Endodermal cell (in vitro differentiated cells): Measurements from ENCODE around the gene IFNL3. TPM values are rescaled to one million over a fixed set of nuclear protein-coding genes. Genes with fewer than 3 reads are reported as not detected.

ENCODE experiments used
- DNase-seq: peaks from one replicate; pipeline ENCODE4 v3.0.0-alpha.2; 2017
- H3K27ac ChIP-seq: 2 replicates; pipeline ENCODE4 v1.5.1; 2013; ENCODE audit warnings: mild to moderate bottlenecking, low read depth, low read length, moderate library complexity
- H3K27me3 ChIP-seq: 2 replicates; pipeline ENCODE4 v1.6.1; 2013; ENCODE audit warnings: mild to moderate bottlenecking, low read length, moderate library complexity; ENCODE audit not compliant: insufficient read depth, control insufficient read depth, poor library complexity, severe bottlenecking
- H3K36me3 ChIP-seq: 2 replicates; pipeline ENCODE4 v1.7.0; 2013; ENCODE audit warnings: mild to moderate bottlenecking, low read length, moderate library complexity; ENCODE audit not compliant: control insufficient read depth, insufficient read depth
- H3K4me1 ChIP-seq: one replicate; pipeline ENCODE4 v1.7.0; 2013; ENCODE audit warnings: low read length; ENCODE audit not compliant: control insufficient read depth, insufficient read depth
- H3K4me3 ChIP-seq: 2 replicates; pipeline ENCODE4 v1.5.1; 2013; ENCODE audit warnings: mild to moderate bottlenecking, low read length, moderate library complexity
- H3K9ac ChIP-seq: 2 replicates; pipeline ENCODE4 v1.6.1; 2013; ENCODE audit warnings: mild to moderate bottlenecking, low read length, moderate library complexity; ENCODE audit not compliant: poor library complexity, severe bottlenecking; ENCODE audit errors: extremely low read depth
- H3K9me3 ChIP-seq: 2 replicates; pipeline ENCODE4 v1.6.1; 2013; ENCODE audit warnings: mild to moderate bottlenecking, low read length, moderate library complexity; ENCODE audit not compliant: control insufficient read depth
- H3K27ac Mint-ChIP-seq: 2 replicates; pipeline ENCODE4 v1.8.0; 2020; ENCODE audit warnings: mixed read lengths
- H3K27me3 Mint-ChIP-seq: 2 replicates; pipeline ENCODE4 v1.8.0; 2021; ENCODE audit warnings: mild to moderate bottlenecking, mixed read lengths; ENCODE audit not compliant: insufficient read depth
- H3K36me3 Mint-ChIP-seq: 2 replicates; pipeline ENCODE4 v1.8.0; 2020; ENCODE audit warnings: low read depth, mixed read lengths
- H3K4me1 Mint-ChIP-seq: 2 replicates; pipeline ENCODE4 v1.8.0; 2020; ENCODE audit warnings: mixed read lengths
- H3K4me3 Mint-ChIP-seq: 2 replicates; pipeline ENCODE4 v1.8.0; 2020; ENCODE audit warnings: mild to moderate bottlenecking, moderate library complexity, mixed read lengths
- H3K9me3 Mint-ChIP-seq: 2 replicates; pipeline ENCODE4 v1.8.0; 2020; ENCODE audit warnings: mild to moderate bottlenecking, mixed read lengths
- CTCF ChIP-seq: fragments of 200-600 bp; sonication (generic); conservative IDR thresholded peaks from 2 replicates; pipeline ENCODE4 v1.5.0; 2021; ENCODE audit warnings: antibody characterized with exemption, mild to moderate bottlenecking
- WGBS, 2 experiments: methylation state at CpG; one replicate each; pipeline versions ENCODE4 v1.1.5 to v1.1.7; 2013; ENCODE audit warnings: missing lambda C conversion rate in 2 of 2, mixed read lengths in 1 of 2; ENCODE audit not compliant: insufficient coverage in 1 of 2, insufficient read length in 1 of 2; 5-methylcytosine and 5-hydroxymethylcytosine counted together
- total RNA-seq, 2 donors: library from RNA; stranded (reverse); fragmentation: NEBNext Ultra II Directional in 1 of 2; extraction: Animal tissue kit (Norgen Biotek cat#: 25700) in 1 of 2; gene quantifications; 2 replicates in 1 of 2; 3 replicates in 1 of 2; pipeline ENCODE4 v1.2.1, GENCODE V29; 2021

Gene IFNL3
- total RNA-seq, 2 donors from 2014 or later, result not detected

- H3K4me3 Mint-ChIP-seq, result no peak overlapping the region
- DNase-seq, result no peak
- Histone ChIP-seq H3K27ac (no peak overlapping the region), H3K36me3 (no peaks in the 10 kb centered on the region), H3K4me3 (no peak overlapping the region), H3K9me3 (no peaks in the 10 kb centered on the region), H3K9ac (no peak overlapping the region), H3K4me1 (no peaks in the 10 kb centered on the region), H3K27me3 (peaks cover 67% of the 10 kb centered on the region)
- no peaks in the 10 kb centered on the region for H3K9me3 Mint-ChIP-seq
- H3K4me1 Mint-ChIP-seq, result peaks cover 2% of the 10 kb centered on the region
- H3K36me3 Mint-ChIP-seq, result no peaks in the 10 kb centered on the region
- H3K27ac Mint-ChIP-seq, result peak overlapping the region; percentile 27
- TF ChIP-seq CTCF, result no peak
- WGBS, 2 experiments, result 86 to 93% methylated on average over 21 to 32 of the region's 32 CpGs
- peaks cover 88% of the 10 kb centered on the region for H3K27me3 Mint-ChIP-seq
These were observed 44.6 kb downstream of the IFNL3 start for GRCh38 chr19:39200066-39200802.

- TF ChIP-seq CTCF, result no peak
- no peaks in the 10 kb centered on the region for H3K9me3 ChIP-seq
- DNase-seq, result no peak
- H3K27me3 ChIP-seq, result peaks cover 60% of the 10 kb centered on the region
- Mint-ChIP-seq H3K4me3 (no peak overlapping the region), H3K4me1 (peaks cover 3% of the 10 kb centered on the region), H3K9me3 (no peaks in the 10 kb centered on the region), H3K36me3 (no peaks in the 10 kb centered on the region), H3K27ac (no peak overlapping the region), H3K27me3 (peaks cover 82% of the 10 kb centered on the region)
- H3K4me1 ChIP-seq, result no peaks in the 10 kb centered on the region
- no peak overlapping the region for H3K9ac ChIP-seq
- H3K36me3 ChIP-seq, result no peaks in the 10 kb centered on the region
- 44 to 62% methylated on average over 9 to 11 of the region's 11 CpGs for WGBS, 2 experiments
- no peak overlapping the region for H3K4me3 ChIP-seq
- no peak overlapping the region for H3K27ac ChIP-seq
These were observed 45.8 kb downstream of the IFNL3 start for GRCh38 chr19:39199025-39199424.

- H3K9me3 ChIP-seq, result no peaks in the 10 kb centered on the region
- peak; percentile 51 for TF ChIP-seq CTCF
- no peaks in the 10 kb centered on the region for H3K4me1 ChIP-seq
- Mint-ChIP-seq H3K36me3 (no peaks in the 10 kb centered on the region), H3K9me3 (no peaks in the 10 kb centered on the region), H3K27ac (no peak overlapping the region), H3K4me1 (peaks cover 9% of the 10 kb centered on the region), H3K4me3 (no peak overlapping the region), H3K27me3 (peaks cover 76% of the 10 kb centered on the region)
- no peaks in the 10 kb centered on the region for H3K36me3 ChIP-seq
- H3K4me3 ChIP-seq, result no peak overlapping the region
- H3K27ac ChIP-seq, result no peak overlapping the region
- H3K9ac ChIP-seq, result no peak overlapping the region
- DNase-seq, result peak; percentile 63
- H3K27me3 ChIP-seq, result peaks cover 47% of the 10 kb centered on the region
- WGBS, 2 experiments, result 67% methylated on average over 5 of the region's 5 CpGs; no CpG with 5 or more reads in 1 of the 2 experiments
These were observed 47.0 kb downstream of the IFNL3 start for GRCh38 chr19:39197808-39198207.
